Neuronal stem cell (in vitro differentiated cells): ENCODE results near the gene ABCC8.

Experiments used
- DNase-seq: peaks from one replicate; pipeline ENCODE4 v3.0.0-alpha.2; 2013; ENCODE audit warnings: low spot score
- H2AFZ ChIP-seq: one replicate; pipeline ENCODE4 v1.6.1; 2013; ENCODE audit warnings: mild to moderate bottlenecking, low read length, inconsistent platforms
- H2AK5ac ChIP-seq: 2 replicates; pipeline ENCODE4 v1.6.1; 2013; ENCODE audit warnings: low read depth, mild to moderate bottlenecking, inconsistent platforms, low read length, moderate library complexity, mixed read lengths
- H2BK120ac ChIP-seq: 2 replicates; pipeline ENCODE4 v1.6.1; 2013; ENCODE audit warnings: low read depth, mild to moderate bottlenecking, inconsistent platforms, low read length, moderate library complexity, mixed read lengths
- H2BK12ac ChIP-seq: one replicate; pipeline ENCODE4 v1.6.1; 2013; ENCODE audit warnings: low read length, inconsistent platforms
- H2BK15ac ChIP-seq: 2 replicates; pipeline ENCODE4 v1.6.1; 2013; ENCODE audit warnings: mild to moderate bottlenecking, low read length, inconsistent platforms, mixed read lengths
- H2BK5ac ChIP-seq: one replicate; pipeline ENCODE4 v1.6.1; 2013; ENCODE audit warnings: inconsistent platforms, mild to moderate bottlenecking, low read length, moderate library complexity
- H3K14ac ChIP-seq: one replicate; pipeline ENCODE4 v1.6.1; 2013; ENCODE audit warnings: low read length, inconsistent platforms
- H3K18ac ChIP-seq: 2 replicates; pipeline ENCODE4 v1.6.1; 2013; ENCODE audit warnings: low read length, inconsistent platforms
- H3K23ac ChIP-seq: 2 replicates; pipeline ENCODE4 v1.6.1; 2013; ENCODE audit warnings: low read depth, mild to moderate bottlenecking, mixed read lengths, low read length, inconsistent platforms; ENCODE audit not compliant: poor library complexity
- H3K27ac ChIP-seq: replicated peaks from 3 replicates; pipeline ENCODE4 v1.5.1; 2013; ENCODE audit warnings: low read length, inconsistent platforms
- H3K27me3 ChIP-seq, 3 experiments: 2 replicates each; pipeline ENCODE4 v1.6.1; 2013; ENCODE audit warnings: low read length in 3 of 3, mild to moderate bottlenecking in 2 of 3, inconsistent platforms in 1 of 3, low read depth in 1 of 3, mixed read lengths in 1 of 3, moderate library complexity in 1 of 3; ENCODE audit not compliant: control insufficient read depth in 3 of 3, insufficient read depth in 3 of 3
- H3K36me3 ChIP-seq, 2 donors: replicated peaks in 1 of 2; 2 replicates each; pipeline ENCODE4 v1.6.1; 2013; ENCODE audit warnings: low read length in 2 of 2; ENCODE audit not compliant: control insufficient read depth in 2 of 2, insufficient read depth in 2 of 2
- H3K4ac ChIP-seq: 2 replicates; pipeline ENCODE4 v1.6.1; 2013; ENCODE audit warnings: inconsistent platforms, mild to moderate bottlenecking, low read length, moderate library complexity
- H3K4me1 ChIP-seq, 2 donors: 1 replicate in 1 of 2; 2 replicates in 1 of 2; pipeline ENCODE4 v1.6.1; 2013; ENCODE audit warnings: low read length in 2 of 2, low read depth in 1 of 2; ENCODE audit not compliant: control insufficient read depth in 2 of 2, insufficient read depth in 1 of 2
- H3K4me2 ChIP-seq: one replicate; pipeline ENCODE4 v1.6.1; 2013; ENCODE audit warnings: mild to moderate bottlenecking, low read length, inconsistent platforms; ENCODE audit not compliant: insufficient read depth, poor library complexity, severe bottlenecking
- H3K4me3 ChIP-seq, 2 donors: 2 replicates each; pipeline ENCODE4 v1.5.1; 2013; ENCODE audit warnings: low read length in 2 of 2, mild to moderate bottlenecking in 2 of 2, inconsistent platforms in 1 of 2, moderate library complexity in 1 of 2
- H3K79me1 ChIP-seq: one replicate; pipeline ENCODE4 v1.6.1; 2013; ENCODE audit warnings: low read depth, mild to moderate bottlenecking, inconsistent platforms, low read length, moderate library complexity
- H3K9ac ChIP-seq: one replicate; pipeline ENCODE4 v1.6.1; 2013; ENCODE audit warnings: mild to moderate bottlenecking, low read depth, low read length, inconsistent platforms; ENCODE audit not compliant: poor library complexity
- H3K9me3 ChIP-seq, 2 donors: replicated peaks in 1 of 2; 2 replicates each; pipeline versions ENCODE3 to v1.6.1; 2013; ENCODE audit warnings: low read length in 2 of 2, mild to moderate bottlenecking in 2 of 2, inconsistent platforms in 1 of 2, low read depth in 1 of 2, mixed read lengths in 1 of 2, moderate library complexity in 1 of 2; ENCODE audit not compliant: control insufficient read depth in 2 of 2, insufficient read depth in 1 of 2
- H4K8ac ChIP-seq: one replicate; pipeline ENCODE4 v1.6.1; 2013; ENCODE audit warnings: low read depth, mild to moderate bottlenecking, inconsistent platforms, low read length, moderate library complexity
- H4K91ac ChIP-seq: one replicate; pipeline ENCODE4 v1.6.1; 2013; ENCODE audit warnings: low read length, low read depth, mild to moderate bottlenecking, inconsistent platforms; ENCODE audit not compliant: poor library complexity
- WGBS, 2 donors: extraction: QIAGEN DNeasy Blood & Tissue Kit; methylation state at CpG; one replicate each; pipeline ENCODE4 v1.1.7; 2013; ENCODE audit warnings: missing lambda C conversion rate in 2 of 2, mixed read lengths in 1 of 2; ENCODE audit not compliant: insufficient read length in 2 of 2, insufficient replicate concordance in 1 of 2; ENCODE audit errors: extremely low coverage in 2 of 2; 5-methylcytosine and 5-hydroxymethylcytosine counted together

The ABCC8 gene

GRCh38 chr11:17405232-17406005 is 71.2 kb downstream of the ABCC8 start:
- DNase-seq: no peak

GRCh38 chr11:17403980-17404759 is 72.5 kb downstream of the ABCC8 start:
- Histone ChIP-seq H3K9ac (no peak overlapping the region), H3K9me3 (no peaks in the 10 kb centered on the region), H3K4me1 (no peaks in the 10 kb centered on the region), H2AK5ac (no peak overlapping the region), H3K79me1 (no peaks in the 10 kb centered on the region), H2BK15ac (no peak overlapping the region), H2BK5ac (no peak overlapping the region), H2BK12ac (no peak overlapping the region), H3K4me2 (no peak overlapping the region), H3K27ac (no peak overlapping the region), H3K14ac (no peak overlapping the region), H4K91ac (no peak overlapping the region), H4K8ac (no peak overlapping the region), H3K4me3 (no peak overlapping the region), H2AFZ (no peak overlapping the region), H2BK120ac (no peak overlapping the region), H3K18ac (peak overlapping the region; percentile 1), H3K36me3 (no peaks in the 10 kb centered on the region), H3K27me3 (peaks cover 0 to 28% (median 0%) of the 10 kb centered on the region in 3 experiments), H3K23ac (no peak overlapping the region), H3K4ac (no peak overlapping the region)
- no CpG with 5 or more reads among the region's 18 CpGs for WGBS, 2 donors
- DNase-seq: no peak

More at GRCh38 chr11:17405232-17406005, 71.2 kb downstream of the ABCC8 start:
- Histone ChIP-seq H4K8ac (no peak overlapping the region), H3K9ac (no peak overlapping the region), H3K4me1 (no peaks in the 10 kb centered on the region), H3K9me3 (no peaks in the 10 kb centered on the region), H3K79me1 (no peaks in the 10 kb centered on the region), H2AK5ac (no peak overlapping the region), H2BK12ac (no peak overlapping the region), H2BK5ac (no peak overlapping the region), H2AFZ (peak overlapping the region; percentile 87), H2BK120ac (no peak overlapping the region), H3K23ac (no peak overlapping the region), H3K14ac (no peak overlapping the region), H3K27me3 (peaks cover 0 to 19% (median 0%) of the 10 kb centered on the region in 3 experiments), H3K18ac (peak overlapping the region; percentile 8), H3K4me2 (no peak overlapping the region), H2BK15ac (no peak overlapping the region), H3K4me3 (no peak overlapping the region), H3K36me3 (no peaks in the 10 kb centered on the region), H3K4ac (no peak overlapping the region), H3K27ac (no peak overlapping the region), H4K91ac (no peak overlapping the region)
- no CpG with 5 or more reads among the region's 15 CpGs for WGBS, 2 donors

- H3K23ac ChIP-seq: no peak overlapping the region
- no peak overlapping the region for H2AFZ ChIP-seq
- H3K14ac ChIP-seq: no peak overlapping the region
- no peaks in the 10 kb centered on the region for H3K4me1 ChIP-seq
- no peak overlapping the region for H3K4me3 ChIP-seq
- H3K27ac ChIP-seq: no peak overlapping the region
- no peak overlapping the region for H3K9ac ChIP-seq
- no peak overlapping the region for H3K4ac ChIP-seq
- H3K27me3 ChIP-seq: peaks cover 0 to 31% (median 0%) of the 10 kb centered on the region in 3 experiments
- H3K18ac ChIP-seq: peak overlapping the region; percentile 11
- H2BK120ac ChIP-seq: no peak overlapping the region
- no peak overlapping the region for H3K4me2 ChIP-seq
- H2BK15ac ChIP-seq: peak overlapping the region; percentile 50
- no peak overlapping the region for H4K8ac ChIP-seq
- H4K91ac ChIP-seq: no peak overlapping the region
- no peak for DNase-seq
- H2AK5ac ChIP-seq: no peak overlapping the region
- no peak overlapping the region for H2BK5ac ChIP-seq
- H3K36me3 ChIP-seq: no peaks in the 10 kb centered on the region
- no peaks in the 10 kb centered on the region for H3K9me3 ChIP-seq
- H2BK12ac ChIP-seq: no peak overlapping the region
- no CpG with 5 or more reads among the region's 8 CpGs for WGBS, 2 donors
- no peaks in the 10 kb centered on the region for H3K79me1 ChIP-seq
Measured at GRCh38 chr11:17402486-17402885, 74.2 kb downstream of the ABCC8 start.

- Histone ChIP-seq H3K18ac (no peak overlapping the region), H3K4me3 (no peak overlapping the region), H4K91ac (no peak overlapping the region), H3K4me2 (no peak overlapping the region), H3K79me1 (no peaks in the 10 kb centered on the region), H3K23ac (no peak overlapping the region), H2BK5ac (no peak overlapping the region), H2AK5ac (no peak overlapping the region), H3K4ac (no peak overlapping the region), H3K27me3 (peaks cover 0 to 30% (median 0%) of the 10 kb centered on the region in 3 experiments), H2AFZ (no peak overlapping the region), H4K8ac (no peak overlapping the region), H2BK15ac (peak overlapping the region; percentile 50), H2BK120ac (no peak overlapping the region), H2BK12ac (no peak overlapping the region), H3K14ac (no peak overlapping the region), H3K4me1 (no peaks in the 10 kb centered on the region), H3K9me3 (no peaks in the 10 kb centered on the region), H3K9ac (no peak overlapping the region), H3K27ac (no peak overlapping the region), H3K36me3 (no peaks in the 10 kb centered on the region)
- no peak for DNase-seq
- WGBS, 2 donors: no CpG with 5 or more reads among the region's 8 CpGs
Measured at GRCh38 chr11:17401841-17402240, 74.8 kb downstream of the ABCC8 start.
